Smooth muscle cell of bladder (primary cell): Measurements from ENCODE around the gene BBS7. TPM values are rescaled to one million over a fixed set of nuclear protein-coding genes. Genes with fewer than 3 reads are reported as not detected.

ENCODE experiments used
- total RNA-seq: library from RNA; depleted of rRNA; stranded (reverse); fragments of >200 nt; gene quantifications from 2 replicates; pipeline ENCODE4 v1.2.3, GENCODE V29; 2014

Gene BBS7, protein sequence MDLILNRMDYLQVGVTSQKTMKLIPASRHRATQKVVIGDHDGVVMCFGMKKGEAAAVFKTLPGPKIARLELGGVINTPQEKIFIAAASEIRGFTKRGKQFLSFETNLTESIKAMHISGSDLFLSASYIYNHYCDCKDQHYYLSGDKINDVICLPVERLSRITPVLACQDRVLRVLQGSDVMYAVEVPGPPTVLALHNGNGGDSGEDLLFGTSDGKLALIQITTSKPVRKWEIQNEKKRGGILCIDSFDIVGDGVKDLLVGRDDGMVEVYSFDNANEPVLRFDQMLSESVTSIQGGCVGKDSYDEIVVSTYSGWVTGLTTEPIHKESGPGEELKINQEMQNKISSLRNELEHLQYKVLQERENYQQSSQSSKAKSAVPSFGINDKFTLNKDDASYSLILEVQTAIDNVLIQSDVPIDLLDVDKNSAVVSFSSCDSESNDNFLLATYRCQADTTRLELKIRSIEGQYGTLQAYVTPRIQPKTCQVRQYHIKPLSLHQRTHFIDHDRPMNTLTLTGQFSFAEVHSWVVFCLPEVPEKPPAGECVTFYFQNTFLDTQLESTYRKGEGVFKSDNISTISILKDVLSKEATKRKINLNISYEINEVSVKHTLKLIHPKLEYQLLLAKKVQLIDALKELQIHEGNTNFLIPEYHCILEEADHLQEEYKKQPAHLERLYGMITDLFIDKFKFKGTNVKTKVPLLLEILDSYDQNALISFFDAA
- 20.1 and 20.3 TPM in 2 replicates for total RNA-seq

DNA sequence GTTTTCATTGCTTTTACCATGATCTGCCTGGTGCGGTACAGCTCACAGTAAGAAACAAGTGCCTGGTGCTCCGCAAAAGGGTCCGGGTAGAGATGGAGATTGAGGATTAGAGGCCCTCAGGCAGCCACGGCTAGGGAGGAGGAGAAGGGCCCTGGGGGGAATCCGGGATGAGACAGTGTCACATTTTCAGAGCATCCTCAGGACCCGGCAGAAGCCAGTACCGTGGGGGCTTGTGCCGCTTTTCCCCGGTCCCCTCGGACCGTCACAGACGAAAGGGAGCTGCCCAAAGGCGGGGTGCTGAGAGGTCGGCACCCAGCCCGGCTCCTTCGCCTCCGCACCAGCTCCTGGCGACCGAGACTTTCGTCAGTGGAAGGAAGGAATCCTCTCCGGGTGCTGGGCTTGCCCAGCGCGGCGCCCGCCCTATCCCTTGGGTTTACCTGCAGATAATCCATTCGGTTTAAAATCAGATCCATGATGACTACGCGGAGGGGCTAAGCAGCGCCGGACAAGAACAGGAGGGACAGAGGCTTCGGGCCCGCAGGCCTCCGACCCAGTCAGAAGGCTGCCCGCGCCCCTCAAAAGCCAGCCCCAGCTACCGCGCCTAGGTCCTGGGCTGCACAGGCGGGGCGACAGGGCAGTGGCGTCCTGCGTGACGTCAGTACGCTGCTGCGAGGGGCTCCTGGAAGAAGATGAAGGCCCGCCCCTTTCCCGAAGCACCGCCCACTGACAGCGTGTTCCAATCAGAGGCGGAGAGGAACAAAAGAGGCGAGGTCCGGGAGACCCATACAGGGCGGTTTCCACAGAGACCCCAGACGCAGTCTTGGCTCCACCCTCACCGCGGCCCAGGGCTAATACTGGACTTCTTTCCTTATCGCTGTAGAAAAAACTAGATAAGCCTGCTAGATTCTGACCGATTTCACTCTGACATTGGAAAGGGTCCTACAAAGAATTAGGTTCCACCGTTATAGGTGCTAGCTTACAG, at the start of gene BBS7:
Gene BBS7, minus strand, starts transcription at position 634 of the 982 bp plus-strand sequence. Its CDS starts 161 bp downstream, at position 473.

DNA sequence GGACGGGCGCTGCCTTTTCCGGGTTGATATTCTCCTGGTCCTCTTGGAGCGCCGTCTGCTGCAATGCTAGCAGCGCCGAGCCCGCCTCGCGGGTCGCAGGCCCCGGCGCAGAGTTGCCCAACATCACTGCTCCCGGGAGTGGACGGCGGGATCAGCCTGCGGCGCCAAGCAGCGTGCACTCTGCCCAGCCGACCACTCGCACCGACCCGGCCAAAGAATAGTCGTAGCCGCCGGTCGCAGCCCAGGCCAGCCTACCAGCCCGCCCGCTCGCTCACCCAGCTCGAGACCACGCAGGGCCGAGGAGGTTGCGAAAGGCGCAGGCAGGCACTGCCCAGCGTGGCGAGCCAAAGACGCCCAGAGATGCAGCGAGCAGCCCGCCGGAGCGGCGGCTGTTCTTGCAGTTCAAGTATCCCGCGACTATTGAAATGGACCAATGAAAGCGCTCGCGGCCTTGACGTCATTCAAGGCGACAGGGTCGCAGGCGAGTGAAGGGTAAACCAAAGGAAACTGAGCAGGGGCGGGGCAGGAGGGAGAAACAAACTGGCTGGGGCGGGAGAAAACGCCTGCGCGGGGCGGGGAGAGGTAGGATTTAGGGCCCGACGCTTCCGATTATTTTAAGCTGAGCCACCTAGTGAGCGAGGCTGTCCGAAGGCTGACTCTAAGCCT, 46.6 kb downstream of the BBS7 start, which contains the start of gene CCNA2:
Gene CCNA2, minus strand, starts transcription at position 379 of the 666 bp plus-strand sequence. Its CDS starts 255 bp downstream, at position 124.

DNA sequence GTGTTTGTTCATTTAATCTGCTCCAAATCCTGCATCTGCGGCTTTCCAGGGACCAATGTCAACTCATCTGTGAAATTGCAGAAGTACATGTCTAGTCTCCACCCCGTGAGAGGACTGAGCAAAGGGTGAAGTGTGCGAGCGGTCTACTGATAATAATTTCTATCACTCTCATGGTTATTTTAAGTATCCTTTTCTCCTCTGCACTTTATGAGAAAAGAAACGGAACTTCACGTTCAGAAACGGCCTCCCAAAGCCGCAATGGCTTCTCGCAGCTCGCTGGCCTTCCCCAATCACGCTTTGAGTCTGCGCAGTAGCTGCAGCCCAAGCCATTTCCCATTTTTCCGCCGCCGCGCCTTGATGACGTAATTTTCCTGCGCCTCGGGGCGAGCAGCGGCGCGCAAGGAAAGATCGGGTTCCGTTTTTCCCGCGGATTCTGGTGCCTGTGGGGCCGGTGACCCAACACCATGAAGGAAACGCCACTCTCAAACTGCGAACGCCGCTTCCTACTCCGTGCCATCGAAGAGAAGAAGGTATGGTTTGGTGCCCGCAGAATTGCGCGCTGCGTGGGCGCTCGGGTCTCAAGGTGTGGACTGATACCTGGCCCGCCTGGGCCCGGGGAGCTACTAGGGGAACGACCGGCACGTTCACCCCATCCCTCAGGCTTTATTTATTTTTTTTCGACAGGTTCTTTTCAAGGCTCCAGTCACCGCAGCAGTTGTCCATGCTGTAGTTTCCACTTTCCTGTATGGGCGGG, 69.1 kb downstream of the BBS7 start, which contains the start of gene EXOSC9:
Gene EXOSC9, plus strand, starts transcription at position 363 of the 754 bp plus-strand sequence. Its CDS starts 102 bp downstream, at position 465.

Other genes starting within 250 kb of the BBS7 start
- 879 and 1,015 TPM in 2 replicates for gene ANXA5, start 173.5 kb downstream of the BBS7 start, total RNA-seq
- gene SMIM43, start 105.3 kb downstream of the BBS7 start, total RNA-seq, result 5.4 and 11.2 TPM in 2 replicates
- 20.2 and 24.0 TPM in 2 replicates for gene EXOSC9, start 69.2 kb downstream of the BBS7 start, total RNA-seq
- gene CCNA2, start 46.6 kb downstream of the BBS7 start, total RNA-seq, result 5.3 and 6.2 TPM in 2 replicates
- gene TRPC3, start 81.6 kb upstream of the BBS7 start, total RNA-seq, result 2.0 and 2.3 TPM in 2 replicates